Femur (tissue), 1 donor: ENCODE results near the gene POLQ.
"Not testable (repeated sequence)": the region's sequence is repeated elsewhere in the genome, so short reads cannot be mapped to it uniquely, and the experiment has no call there.

Source experiments
- DNase-seq: peaks from one replicate; pipeline ENCODE4 v3.0.0-alpha.2; 2017

Gene POLQ

GRCh38 chr3:121545574-121546455 is at the start of gene POLQ:
Gene POLQ, minus strand, starts transcription at chr3:121545988. Its CDS starts 111 bp downstream, at chr3:121545877.
- DNase-seq, result peak; percentile 95

GRCh38 chr3:121594850-121595249 is 49.1 kb upstream of the POLQ start:
- no peak for DNase-seq

- not testable (repeated sequence) for DNase-seq
These were observed 48.0 kb upstream of the POLQ start for GRCh38 chr3:121593806-121594205.

DNA sequence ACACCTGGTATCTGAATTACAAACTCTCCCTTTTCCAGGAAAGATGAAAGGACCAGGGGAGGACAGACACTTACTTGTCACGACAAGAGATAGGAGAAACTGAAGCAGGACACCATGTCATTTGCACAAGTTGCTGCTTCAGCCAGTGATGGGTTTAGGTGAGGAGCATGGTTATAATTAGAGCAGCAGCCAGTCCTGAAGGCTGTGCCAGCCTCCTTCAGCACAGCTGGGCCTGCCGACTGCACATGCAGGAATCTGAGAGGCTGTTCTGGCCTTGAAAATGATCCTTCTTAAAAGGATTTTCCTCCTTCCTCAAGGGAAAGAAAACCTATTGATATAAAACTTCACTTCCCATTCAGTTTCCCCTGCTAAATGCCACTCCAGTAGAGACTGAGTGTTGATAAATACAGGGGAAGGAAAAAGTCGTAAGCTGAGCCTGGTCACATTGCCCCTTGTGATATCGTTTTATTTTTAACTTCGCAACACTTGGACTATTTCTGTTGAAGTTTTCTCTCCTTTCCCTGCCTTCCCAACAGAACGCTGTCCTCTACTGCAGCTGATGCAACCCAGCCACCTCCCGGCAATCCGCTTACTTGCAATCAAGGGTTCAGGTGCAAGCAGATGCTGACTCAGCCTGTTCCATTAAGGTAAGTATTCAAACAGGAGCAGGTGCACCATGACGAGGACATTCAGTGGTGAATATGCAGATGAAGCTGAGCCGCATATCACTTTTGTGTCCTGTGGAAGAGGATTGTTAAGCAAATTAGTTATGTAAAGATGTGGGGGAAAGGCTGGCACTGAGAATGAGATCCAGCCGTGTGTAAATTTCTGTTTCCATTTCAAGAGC is 47.3 kb upstream of the POLQ start, which contains the start of gene FBXO40:
Gene FBXO40, plus strand, starts transcription at position 524 of the 847 bp plus-strand sequence. CDS start 27,197 bp downstream, outside the sequence.
- peak; percentile 20 for DNase-seq

GRCh38 chr3:121584418-121584817 is 38.6 kb upstream of the POLQ start:
- no peak for DNase-seq

GRCh38 chr3:121581691-121582090 is 35.9 kb upstream of the POLQ start:
- DNase-seq, result no peak

DNA sequence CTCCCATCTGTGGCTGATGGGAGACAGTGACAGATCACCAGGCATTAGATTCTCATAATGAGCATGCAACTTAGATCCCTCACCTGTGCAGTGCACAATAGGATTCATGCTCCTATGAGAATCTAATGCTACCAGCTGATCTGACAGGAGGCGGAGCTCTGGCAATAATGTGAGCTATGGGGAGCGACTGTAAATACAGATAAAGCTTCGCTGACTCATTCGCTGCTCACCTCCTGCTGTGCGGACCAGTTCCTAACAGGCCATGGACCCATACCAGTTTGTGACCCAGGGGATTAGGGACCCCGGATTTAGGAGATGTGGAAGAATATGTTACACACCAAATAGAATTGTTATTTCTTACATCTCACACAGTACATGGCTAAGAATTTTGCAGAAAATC is 28.7 kb upstream of the POLQ start:
- DNase-seq, result no peak

DNA sequence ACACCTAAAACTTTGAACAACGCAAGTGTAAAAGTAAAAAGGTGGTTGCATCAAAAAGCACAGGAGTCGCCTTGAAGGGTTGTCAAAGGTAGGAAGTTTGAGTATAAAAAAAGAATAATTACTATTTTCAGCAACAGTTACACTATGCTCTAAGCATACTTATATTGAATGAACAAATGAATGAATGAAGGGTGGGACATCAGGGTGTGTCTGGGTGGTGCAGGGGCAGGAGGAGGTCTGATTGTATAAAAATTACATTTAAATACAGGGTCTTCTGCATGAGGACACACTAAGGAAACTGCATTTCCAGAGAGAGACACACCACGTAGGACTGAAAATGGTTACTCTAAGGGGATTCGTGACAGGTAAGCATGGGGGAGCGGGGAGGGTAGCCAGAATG is 21.9 kb upstream of the POLQ start, which contains the start of gene ARGFX:
Gene ARGFX, plus strand, starts transcription at position 301 of the 400 bp plus-strand sequence. CDS start 2,765 bp downstream, outside the sequence.
- no peak for DNase-seq

DNA sequence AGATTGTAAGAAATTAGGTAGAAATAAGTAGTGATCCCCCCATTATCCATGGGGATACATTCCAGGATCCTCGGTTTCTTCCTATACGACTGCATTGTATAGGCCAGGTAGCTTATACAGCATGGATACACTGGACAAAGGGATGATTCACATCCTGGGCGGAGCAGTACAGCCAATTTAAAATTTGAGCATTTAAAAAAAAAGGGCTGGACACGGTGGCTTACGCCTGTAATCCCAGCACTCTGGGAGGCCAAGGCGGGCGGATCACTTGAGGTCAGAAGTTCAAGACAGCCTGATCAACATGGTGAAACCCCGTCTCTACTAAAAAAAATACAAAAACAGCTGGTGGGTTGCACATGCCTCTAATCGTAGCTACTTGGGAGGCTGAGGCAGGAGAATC is 21.0 kb upstream of the POLQ start:
- DNase-seq, result no peak

DNA sequence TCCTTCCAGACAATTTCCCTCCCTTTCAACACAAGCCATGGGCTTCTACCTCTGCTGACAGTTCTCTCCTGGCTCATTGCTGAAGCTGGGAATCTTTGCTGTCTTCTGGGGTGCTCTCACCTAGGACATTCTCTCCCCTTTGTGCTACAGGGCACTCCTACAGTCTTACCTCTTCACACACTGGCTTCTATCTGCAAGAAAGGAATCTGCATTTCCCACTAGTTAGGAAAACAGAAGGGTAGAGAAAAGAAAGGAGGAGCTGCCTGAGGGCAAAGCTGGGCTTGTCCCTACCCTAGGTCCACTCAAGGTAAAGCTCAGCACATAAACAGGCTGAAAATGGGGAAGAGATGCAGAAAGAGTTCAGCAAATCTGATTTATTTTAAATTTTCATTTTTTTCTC is 16.4 kb upstream of the POLQ start:
- no peak for DNase-seq

DNA sequence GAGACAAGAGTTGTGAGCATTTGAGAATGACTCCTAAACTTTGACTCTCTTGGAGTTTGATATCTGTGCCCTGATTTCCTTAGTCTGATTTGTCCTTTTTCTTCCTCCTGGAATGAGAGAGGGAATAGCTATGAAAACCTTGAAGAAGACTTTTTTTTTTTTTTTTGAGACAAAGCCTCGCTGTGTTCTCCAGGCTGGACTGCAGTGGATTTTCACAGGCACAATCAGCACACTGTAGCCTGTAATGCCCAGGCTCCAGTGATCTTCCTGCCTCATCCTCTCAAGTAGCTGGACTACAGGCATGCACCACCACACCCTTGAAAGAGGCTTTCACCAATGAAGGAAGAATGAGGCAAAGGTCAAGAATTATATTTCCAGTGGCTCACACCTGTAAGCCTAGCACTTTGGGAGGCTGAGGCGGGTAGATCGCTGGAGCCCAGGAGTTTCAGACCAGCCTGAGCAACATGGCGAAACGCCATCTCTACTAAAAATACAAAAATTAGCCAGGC is 11.7 kb upstream of the POLQ start:
- DNase-seq, result no peak

DNA sequence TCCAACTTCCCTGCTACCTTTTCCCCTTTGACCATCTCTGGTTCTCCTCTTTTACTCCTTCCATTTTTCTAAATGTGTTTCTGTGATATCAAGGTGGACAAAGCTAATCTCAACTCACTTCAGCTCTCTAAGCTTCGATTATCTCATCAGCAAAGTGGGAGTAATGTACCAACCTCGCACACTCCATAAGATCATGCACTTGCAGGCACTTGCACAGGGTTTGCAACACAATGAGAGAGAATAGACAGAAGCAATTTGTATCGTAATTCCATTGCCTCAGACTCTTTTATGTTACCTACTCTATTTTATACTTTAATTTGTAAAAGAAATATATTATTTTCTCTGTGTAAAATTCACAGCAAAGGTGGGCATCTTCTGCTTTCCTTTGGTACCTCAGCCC is 7.0 kb upstream of the POLQ start:
- DNase-seq, result no peak

GRCh38 chr3:121552379-121552778 is 6.6 kb upstream of the POLQ start:
- DNase-seq, result no peak

DNA sequence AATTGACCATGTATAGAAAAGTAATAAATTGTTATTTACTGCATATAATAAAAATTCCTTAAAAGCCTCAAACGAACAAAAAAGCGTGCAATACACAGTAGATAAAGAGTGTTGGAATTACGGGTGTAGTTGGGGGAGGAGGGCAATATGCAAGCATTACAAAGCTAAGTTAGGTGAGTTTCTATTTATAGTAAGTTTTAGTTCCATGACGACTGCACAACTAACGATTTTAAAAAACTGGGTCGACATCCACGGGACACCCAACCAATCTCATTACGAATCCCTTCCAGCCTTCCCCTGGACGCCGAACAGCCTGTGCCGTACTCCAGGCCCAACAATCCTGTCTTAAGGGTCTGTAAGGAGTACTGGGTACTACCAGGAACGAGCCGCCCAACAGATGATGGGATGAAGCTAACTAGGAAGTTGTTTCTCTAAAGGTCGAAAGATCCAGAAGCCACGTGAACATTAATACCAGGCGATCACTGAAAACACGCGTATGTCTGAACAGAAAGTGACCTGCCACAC is 677 bp downstream of the POLQ start:
- DNase-seq, result peak; percentile 21

GRCh38 chr3:121542924-121543323 is 2.9 kb downstream of the POLQ start:
- DNase-seq, result no peak

DNA sequence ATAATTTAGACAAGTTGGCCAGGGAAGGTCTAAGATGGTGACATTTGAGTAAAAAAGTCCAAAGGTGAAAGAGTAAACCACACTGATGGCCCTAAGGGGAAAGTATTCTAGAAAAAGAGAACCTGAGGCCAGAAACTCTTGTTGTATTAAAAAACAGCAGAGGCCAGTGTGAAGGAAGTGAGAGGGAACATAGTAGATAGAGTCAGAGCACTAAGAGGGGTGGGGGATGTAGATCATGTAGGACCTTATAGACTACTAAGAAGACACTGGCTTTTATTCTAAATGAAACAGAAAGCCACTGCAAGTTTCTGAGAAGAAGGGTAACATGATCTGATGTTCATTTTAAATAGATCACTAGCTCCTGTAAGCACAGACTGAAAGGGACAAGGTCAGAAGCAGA is 14.5 kb downstream of the POLQ start:
- no peak for DNase-seq

DNA sequence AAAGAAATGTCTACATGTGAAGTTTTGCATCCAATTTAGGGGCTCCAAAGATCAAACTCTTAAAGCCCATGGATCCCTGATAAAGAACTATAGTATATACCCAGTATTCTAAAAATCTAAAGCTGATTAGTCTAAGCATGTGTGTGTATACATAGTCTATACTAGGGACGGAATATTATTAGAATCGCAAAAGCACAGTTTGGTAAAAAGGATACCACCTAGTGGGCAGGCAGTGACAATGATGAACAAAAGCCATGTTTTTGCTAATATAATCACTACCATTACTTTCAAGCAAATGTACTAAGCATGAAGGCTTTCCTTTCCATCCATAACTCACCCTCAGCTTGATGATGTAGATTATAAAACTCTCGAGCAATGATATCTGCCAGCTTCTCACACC is 16.5 kb downstream of the POLQ start:
- no peak for DNase-seq

- no peak for DNase-seq
These were observed 25.3 kb downstream of the POLQ start for GRCh38 chr3:121520510-121520909.

DNA sequence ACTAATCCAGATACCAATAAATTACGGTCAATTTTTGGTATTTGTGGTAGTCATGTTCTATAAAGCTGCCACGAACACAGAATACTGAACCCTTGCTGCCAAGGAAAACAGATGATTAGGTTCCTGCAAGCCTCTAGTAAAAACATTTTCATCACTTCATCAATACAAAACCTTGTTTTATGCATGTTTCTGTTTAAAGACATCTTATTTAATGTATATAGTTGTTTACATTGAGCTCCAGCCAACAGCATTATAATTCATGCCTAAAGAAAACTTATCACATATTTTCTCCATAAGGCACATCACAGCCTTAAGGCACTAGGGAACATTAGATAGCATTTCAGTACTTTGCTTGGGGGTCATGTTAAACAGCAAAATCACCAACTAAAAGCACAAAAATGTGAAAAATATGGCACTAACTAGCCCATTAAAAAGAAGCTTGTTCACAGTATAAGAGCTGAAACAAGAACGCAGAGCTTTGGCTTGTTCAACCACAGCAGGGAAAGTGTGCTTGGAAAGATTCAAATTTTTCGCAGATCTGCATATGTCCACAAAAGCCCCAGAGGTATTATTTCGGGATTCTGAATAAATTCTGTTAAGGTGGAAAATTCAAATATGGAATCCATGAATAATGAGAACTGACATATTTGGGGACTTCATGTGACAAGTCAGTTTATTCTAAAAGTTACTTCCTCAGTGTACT is 27.7 kb downstream of the POLQ start:
- no peak for DNase-seq

GRCh38 chr3:121515862-121516261 is 29.9 kb downstream of the POLQ start:
- DNase-seq, result no peak

GRCh38 chr3:121515313-121515712 is 30.5 kb downstream of the POLQ start:
- DNase-seq, result no peak

DNA sequence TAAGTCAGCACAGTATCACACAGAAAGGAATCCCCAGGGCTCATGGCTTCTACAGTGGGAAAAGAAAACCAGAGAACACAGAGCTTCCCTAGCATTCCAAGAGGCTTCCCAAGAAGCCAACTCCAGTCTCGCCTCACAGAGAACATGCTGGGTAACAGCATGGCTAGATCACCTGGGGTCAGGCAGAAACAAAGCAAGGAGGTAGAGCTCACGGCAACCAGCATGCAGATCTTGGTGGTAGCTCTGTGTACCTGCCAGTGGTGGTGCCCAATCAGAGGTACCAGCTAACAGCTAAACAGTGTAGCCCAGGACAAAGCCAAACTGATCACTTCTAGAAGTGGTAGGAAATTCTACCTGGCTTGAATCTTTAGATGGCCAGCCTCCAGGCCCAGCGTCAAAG is 31.3 kb downstream of the POLQ start:
- no peak for DNase-seq

DNA sequence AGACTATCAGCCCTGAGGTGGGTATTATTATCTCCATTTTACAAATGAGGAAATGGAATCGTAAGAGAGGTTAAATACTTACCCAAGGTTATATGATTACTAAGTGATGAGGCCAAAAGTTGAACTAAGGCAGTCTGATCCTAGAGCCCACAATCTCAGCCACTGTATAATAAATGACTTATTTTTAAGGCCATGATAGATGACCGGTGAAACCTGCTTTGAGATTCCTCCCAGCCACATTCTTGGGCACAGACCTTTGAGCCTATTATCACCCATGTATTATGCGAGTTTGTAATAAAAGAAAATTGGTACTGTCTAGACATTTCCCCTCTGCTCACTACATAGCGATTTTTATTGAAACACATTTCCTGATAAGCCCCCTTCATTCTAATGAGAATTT is 37.4 kb downstream of the POLQ start:
- no peak for DNase-seq
